ENCODE data around the gene ZNF423. TPM values are rescaled to one million over a fixed set of nuclear protein-coding genes. Genes with fewer than 3 reads are reported as not detected.
A peak's percentile ranks its signal among the peaks of the same experiment; 100 is the strongest.

ZNF423 gene
- total and polyA plus RNA-seq, 9 of the 15 experiments (the other 6 are each of a cell fraction or from before 2014, with no cell fraction given) = not detected

GRCh38 chr16:49856672-49857330 is 889 bp upstream of the ZNF423 start (continued):
- peak; percentile 62 for TF ChIP-seq REST (IDR thresholded peaks at IDR 0.05; ENCODE audit: borderline replicate concordance)
- TF ChIP-seq REST (CRISPR knock-in tag; IDR thresholded peaks at IDR 0.05; ENCODE audit: low read depth) = no peak
- TF ChIP-seq SNAPC5 (CRISPR knock-in tag; IDR thresholded peaks at IDR 0.05) = no peak
- TF ChIP-seq PRMT5 (CRISPR knock-in tag; IDR thresholded peaks at IDR 0.05) = no peak
- TF ChIP-seq PRPF4 (IDR thresholded peaks at IDR 0.05; ENCODE audit: insufficient read depth, low read depth, low read length, poor library complexity, severe bottlenecking) = no peak
- TF ChIP-seq IFI16 (CRISPR knock-in tag; IDR thresholded peaks at IDR 0.05) = no peak
- 0 out of 2 replicates have a peak, but pooled peaks have one; percentile 15 for TF ChIP-seq CTBP1 (IDR thresholded peaks at IDR 0.05; ENCODE audit: borderline replicate concordance)
- TF ChIP-seq ZMIZ1 (IDR thresholded peaks at IDR 0.05; ENCODE audit: low read depth in 2 of 2, low read length in 2 of 2) = no peak
- TF ChIP-seq HNRNPL (IDR thresholded peaks at IDR 0.05; ENCODE audit: low read depth, low read length) = no peak
- TF ChIP-seq E2F4 (CRISPR knock-in tag; IDR thresholded peaks at IDR 0.05; ENCODE audit: low read depth) = no peak
- TF ChIP-seq SRSF9 (IDR thresholded peaks at IDR 0.05; ENCODE audit: borderline replicate concordance, low read depth, low read length) = no peak
- TF ChIP-seq CTCF (IDR thresholded peaks at IDR 0.05 in 2 of 3, conservative IDR thresholded peaks at IDR 0.05 in 1 of 3; ENCODE audit: insufficient read depth in 2 of 3, low read depth in 1 of 3, low read length in 3 of 3) = peak in 2 of 3 experiments; percentile 42 to 71; a peak in 4 of 6 replicates
